ENCODE measurements around the gene TSG101. TPM values are rescaled to one million over a fixed set of nuclear protein-coding genes. Genes with fewer than 3 reads are reported as not detected.

Gene TSG101
- total RNA-seq, 4 donors from 2014 or later = 37.2 to 97.7 (median 82.0) TPM

- Histone ChIP-seq H3K36me3 (no peaks in the 10 kb centered on the region), H3K4me1 (no peaks in the 10 kb centered on the region), H3K9me3 (no peaks in the 10 kb centered on the region), H3K27me3 (no peaks in the 10 kb centered on the region), H3K27ac (no peak overlapping the region), H3K4me3 (no peak overlapping the region)
- intact Hi-C loops (cut with DNase I; ENCODE audit: low total_unique reads) = no loop called here
- no peak for DNase-seq
- no peak for TF ChIP-seq CTCF (IDR thresholded peaks at IDR 0.05)
- no peak for TF ChIP-seq POLR2A (IDR thresholded peaks at IDR 0.05)
Observed at GRCh38 chr11:18490736-18491485, 35.8 kb downstream of the TSG101 start.

- Histone ChIP-seq H3K27me3 (no peaks in the 10 kb centered on the region), H3K27ac (no peak overlapping the region), H3K9me3 (no peaks in the 10 kb centered on the region), H3K36me3 (no peaks in the 10 kb centered on the region), H3K4me3 (no peak overlapping the region), H3K4me1 (no peaks in the 10 kb centered on the region)
- intact Hi-C loops (cut with DNase I; ENCODE audit: low total_unique reads) = no loop called here
- TF ChIP-seq POLR2A (IDR thresholded peaks at IDR 0.05) (no peak), CTCF (IDR thresholded peaks at IDR 0.05) (no peak)
- DNase-seq = no peak
Observed at GRCh38 chr11:18490319-18490718, 36.4 kb downstream of the TSG101 start.

- H3K36me3 ChIP-seq = no peaks in the 10 kb centered on the region
- no peaks in the 10 kb centered on the region for H3K9me3 ChIP-seq
- H3K27me3 ChIP-seq = no peaks in the 10 kb centered on the region
- TF ChIP-seq POLR2A (IDR thresholded peaks at IDR 0.05) = no peak
- TF ChIP-seq CTCF (IDR thresholded peaks at IDR 0.05) = no peak
- intact Hi-C loops (cut with DNase I; ENCODE audit: low total_unique reads) = no loop called here
- H3K4me3 ChIP-seq = no peak overlapping the region
- H3K27ac ChIP-seq = no peak overlapping the region
- H3K4me1 ChIP-seq = no peaks in the 10 kb centered on the region
- DNase-seq = no peak
Observed at GRCh38 chr11:18485913-18486528, 40.7 kb downstream of the TSG101 start.

- Histone ChIP-seq H3K27ac (no peak overlapping the region), H3K4me3 (no peak overlapping the region), H3K36me3 (no peaks in the 10 kb centered on the region), H3K4me1 (no peaks in the 10 kb centered on the region), H3K9me3 (no peaks in the 10 kb centered on the region), H3K27me3 (no peaks in the 10 kb centered on the region)
- no peak for DNase-seq
- intact Hi-C loops (cut with DNase I; ENCODE audit: low total_unique reads) = no loop called here
- no peak for TF ChIP-seq CTCF (IDR thresholded peaks at IDR 0.05)
- TF ChIP-seq POLR2A (IDR thresholded peaks at IDR 0.05) = no peak
Observed at GRCh38 chr11:18479063-18479462, 47.7 kb downstream of the TSG101 start.

- no peaks in the 10 kb centered on the region for H3K27me3 ChIP-seq
- H3K36me3 ChIP-seq = no peaks in the 10 kb centered on the region
- intact Hi-C loops (cut with DNase I; ENCODE audit: low total_unique reads) = no loop called here
- no peak for TF ChIP-seq POLR2A (IDR thresholded peaks at IDR 0.05)
- TF ChIP-seq CTCF (IDR thresholded peaks at IDR 0.05) = no peak
- H3K27ac ChIP-seq = no peak overlapping the region
- H3K9me3 ChIP-seq = no peaks in the 10 kb centered on the region
- no peaks in the 10 kb centered on the region for H3K4me1 ChIP-seq
- no peak for DNase-seq
- no peak overlapping the region for H3K4me3 ChIP-seq
Observed at GRCh38 chr11:18472587-18472986, 54.2 kb downstream of the TSG101 start.

Measured in uterus (tissue), 4 donors.